WTC11 (cell line): ENCODE results near the gene NRG2.

ENCODE experiments used
- CTCF ChIP-seq: fragments of 200-600 bp; IDR thresholded peaks from 2 replicates; pipeline ENCODE4 v1.8.0; 2022; ENCODE audit warnings: antibody characterized with exemption
- ZBTB21 ChIP-seq: sonication (generic); formaldehyde crosslinking; IDR thresholded peaks from 2 replicates; pipeline ENCODE4 v1.8.1; 2023; ENCODE audit warnings: mild to moderate bottlenecking, missing genetic modification reagents, borderline replicate concordance

GRCh38 chr5:139847790-139848507 is 195.2 kb downstream of the NRG2 start:
- TF ChIP-seq CTCF, result no peak
- no peak for TF ChIP-seq ZBTB21 (CRISPR knock-in tag)
